ENCODE measurements around the gene CNTNAP2.

GRCh38 chr7:148445260-148446044 lies 2328.9 kb downstream of the CNTNAP2 start:
- TF ChIP-seq POLR2A (IDR thresholded peaks at IDR 0.05) (no peak), CTCF (IDR thresholded peaks at IDR 0.05) (no peak)

Measured in heart left ventricle (tissue), 13 donors.